ENCODE results near the gene AIP.

GRCh38 chr11:67455054-67455453 lies 27.8 kb upstream of the AIP start, which contains the start of gene CABP4:
- TF ChIP-seq NR2C1 (IDR thresholded peaks at IDR 0.05) (no peak), NR2C1 (tag; IDR thresholded peaks at IDR 0.05) (no peak), POLR2AphosphoS2 (IDR thresholded peaks at IDR 0.05; ENCODE audit: low read length) (no peak), HCFC1 (IDR thresholded peaks at IDR 0.05; ENCODE audit: low read depth, low read length) (no peak), MAX (CRISPR knock-in tag; IDR thresholded peaks at IDR 0.05) (no peak), USF2 (CRISPR knock-in tag; IDR thresholded peaks at IDR 0.05) (no peak), ESRRA (IDR thresholded peaks at IDR 0.05; ENCODE audit: borderline replicate concordance, low read depth) (no peak), POLR2AphosphoS5 (IDR thresholded peaks at IDR 0.05; ENCODE audit: control insufficient read depth, insufficient read depth, low read depth, low read length) (no peak), SIX5 (IDR thresholded peaks at IDR 0.05; ENCODE audit: borderline replicate concordance in 1 of 2, insufficient read depth in 1 of 2, low read depth in 1 of 2, low read length in 2 of 2) (no peak), MNT (conservative IDR thresholded peaks at IDR 0.05) (no peak), ZBTB49 (CRISPR knock-in tag; IDR thresholded peaks at IDR 0.05; ENCODE audit: borderline replicate concordance) (no peak)

Measured in K562 (cell line).